Activated T-cell treated with anti-CD3 and anti-CD28 coated beads for 24 hours (primary cell): ENCODE results near the gene JDP2.
"Not testable (repeated sequence)": the region's sequence is repeated elsewhere in the genome, so short reads cannot be mapped to it uniquely, and the experiment has no call there.

Experiments used
- DNase-seq: peaks from one replicate; pipeline ENCODE4 v3.0.0-alpha.2; 2020; ENCODE audit warnings: low read depth

JDP2 gene

DNA sequence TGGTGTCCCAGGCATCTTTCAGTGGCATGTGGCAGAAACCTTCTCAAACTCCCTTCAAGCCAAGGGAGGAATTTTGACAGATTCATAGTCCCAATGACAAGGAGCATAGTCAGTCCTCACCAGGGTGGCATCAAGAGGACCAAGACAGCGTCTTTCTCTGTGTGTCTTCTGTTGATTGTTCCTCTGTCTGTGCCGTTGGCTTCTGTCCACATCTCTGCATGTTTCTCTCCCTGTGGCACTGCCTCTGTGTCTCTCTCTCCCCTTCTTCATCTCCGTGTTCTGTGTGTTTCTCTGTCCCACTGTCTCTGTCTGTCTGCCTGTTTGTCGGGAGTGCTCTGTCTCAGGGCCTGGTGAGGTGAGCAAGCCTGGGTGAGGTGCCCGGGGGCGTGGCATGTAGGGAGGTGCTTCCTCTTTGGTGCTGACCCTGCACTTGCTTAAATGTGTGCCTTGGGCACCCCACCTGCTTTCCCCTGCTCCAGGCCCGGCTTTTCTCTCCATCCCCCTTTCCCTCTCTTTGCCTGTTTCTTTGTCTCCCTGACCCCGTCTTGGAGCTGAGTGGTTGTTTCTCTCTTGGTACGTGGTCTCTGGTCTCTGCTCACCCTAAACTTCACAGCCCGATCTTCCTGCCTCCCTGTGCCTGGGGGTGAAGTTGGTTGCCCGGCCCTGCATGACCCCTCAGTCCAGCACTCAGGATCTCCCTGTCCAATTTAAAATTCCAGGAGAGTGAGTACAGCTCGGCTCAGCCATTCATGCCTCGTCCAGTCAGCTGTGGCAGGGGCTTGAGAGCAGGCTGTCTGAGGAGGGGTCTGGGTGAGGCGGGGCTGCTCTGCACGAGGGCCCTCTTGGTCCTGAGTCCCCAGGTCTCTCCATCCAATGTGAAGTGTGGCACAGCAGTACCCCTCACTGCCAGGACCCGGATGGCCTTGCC is 28.5 kb downstream of the JDP2 start:
- no peak for DNase-seq

DNA sequence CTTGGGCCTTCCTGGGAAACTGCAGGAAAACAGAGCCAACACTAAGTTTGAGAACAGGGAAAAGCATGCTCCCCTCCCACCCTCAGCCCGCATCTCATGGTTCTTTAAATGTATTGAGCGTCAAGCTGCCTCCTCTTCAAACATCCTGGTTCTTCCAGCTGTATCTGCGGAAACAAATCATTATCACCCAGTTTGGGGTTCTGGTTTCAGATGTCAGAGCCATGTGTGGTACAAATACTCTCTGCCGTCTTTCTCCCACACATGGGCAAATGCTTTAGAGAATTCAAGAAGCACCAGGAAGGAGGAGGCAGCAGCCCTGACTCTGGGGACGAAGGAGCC is 29.1 kb downstream of the JDP2 start:
- no peak for DNase-seq

DNA sequence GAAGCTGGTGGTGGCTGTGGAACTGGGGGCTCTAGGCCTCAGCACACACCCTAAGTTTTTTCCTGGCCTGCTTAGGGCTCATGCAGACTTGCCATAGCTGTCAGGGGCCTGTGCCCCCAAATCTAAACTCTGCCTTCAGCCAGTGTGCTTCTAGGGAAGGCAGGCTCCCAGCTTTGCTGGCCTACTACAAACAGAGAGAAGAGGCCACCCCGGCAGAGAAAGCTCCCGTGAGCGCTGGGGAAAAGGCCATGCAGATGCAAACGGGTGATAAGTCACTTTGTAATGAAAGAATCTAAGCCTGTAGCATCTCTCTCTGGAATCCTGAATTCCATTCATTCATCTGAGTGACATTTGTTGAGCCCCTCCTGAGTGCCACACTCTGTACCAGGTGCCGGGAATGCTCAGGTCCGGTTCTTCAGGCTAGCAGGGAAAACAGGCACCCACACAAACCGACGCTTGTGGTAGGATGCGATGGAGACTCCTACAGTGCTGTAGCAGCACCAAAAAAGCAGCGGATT is 29.9 kb downstream of the JDP2 start:
- DNase-seq: no peak

DNA sequence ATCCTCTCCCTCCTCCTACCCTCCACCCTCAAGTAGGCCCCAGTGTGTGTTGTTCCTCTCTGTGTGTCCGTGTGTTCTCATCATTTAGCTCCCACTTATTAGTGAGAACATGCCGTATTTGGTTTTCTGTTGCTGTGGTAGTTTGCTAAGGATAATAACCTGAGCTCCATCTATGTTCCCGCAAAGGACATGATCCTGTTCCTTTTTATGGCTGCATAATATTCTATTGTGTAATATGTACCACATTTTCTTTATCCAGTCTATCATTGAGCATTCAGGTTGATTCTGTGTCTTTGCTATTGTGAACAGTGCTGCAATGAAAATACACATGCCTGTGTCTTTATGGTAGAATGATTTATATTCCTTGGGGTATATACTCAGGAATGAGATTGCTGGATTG is 30.5 kb downstream of the JDP2 start:
- DNase-seq: no peak

DNA sequence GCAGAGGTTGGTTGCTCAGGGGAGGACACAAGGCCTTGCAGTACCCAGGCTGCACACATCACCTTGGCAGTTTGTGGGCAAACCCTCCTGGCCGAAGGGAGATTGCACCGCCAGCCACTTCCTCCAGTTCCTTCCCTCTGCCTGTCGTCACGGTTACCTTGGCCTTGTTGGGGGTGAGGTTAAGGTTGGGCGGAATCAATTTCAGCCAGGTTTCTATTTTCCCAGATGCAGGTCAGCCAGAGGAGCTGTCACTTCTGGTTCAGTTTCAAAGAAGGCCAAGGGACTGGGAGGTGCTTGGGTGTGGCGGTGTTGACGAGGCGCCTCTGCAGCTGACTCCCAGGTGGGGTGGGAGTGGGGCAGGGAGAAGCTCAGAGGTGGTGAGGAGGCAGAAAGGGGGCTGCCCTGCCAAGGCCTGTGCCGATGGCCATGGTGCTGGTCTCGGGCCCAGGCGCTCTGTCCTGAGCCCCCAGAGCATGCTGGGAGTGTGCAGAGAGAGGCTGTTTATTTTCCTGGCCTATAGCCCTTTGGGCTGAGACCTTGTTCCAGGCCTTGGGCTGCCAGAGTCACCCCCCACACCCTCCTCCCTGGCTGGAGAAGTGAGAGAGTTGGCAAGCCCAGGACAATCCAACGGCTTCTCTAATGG is 31.4 kb downstream of the JDP2 start:
- DNase-seq: no peak

DNA sequence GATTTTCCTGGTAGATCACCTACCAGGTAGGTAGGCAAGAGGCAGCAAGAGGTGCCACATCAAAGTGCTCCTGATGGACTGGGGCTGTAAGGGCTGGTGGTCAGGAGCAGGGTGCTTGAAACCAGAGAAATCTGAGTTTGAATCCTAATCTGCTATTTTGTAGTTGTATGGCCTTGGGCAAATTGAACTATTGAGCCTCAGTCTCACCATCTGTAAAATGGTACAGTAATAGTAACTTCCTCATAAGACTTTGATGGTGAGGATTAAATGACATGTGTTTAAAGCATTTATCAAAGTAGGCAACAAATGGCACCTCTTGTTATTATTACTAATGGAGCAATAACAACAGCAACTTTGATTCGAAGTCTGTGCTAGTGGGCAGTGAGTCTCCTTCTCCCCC is 32.0 kb downstream of the JDP2 start:
- no peak for DNase-seq

DNA sequence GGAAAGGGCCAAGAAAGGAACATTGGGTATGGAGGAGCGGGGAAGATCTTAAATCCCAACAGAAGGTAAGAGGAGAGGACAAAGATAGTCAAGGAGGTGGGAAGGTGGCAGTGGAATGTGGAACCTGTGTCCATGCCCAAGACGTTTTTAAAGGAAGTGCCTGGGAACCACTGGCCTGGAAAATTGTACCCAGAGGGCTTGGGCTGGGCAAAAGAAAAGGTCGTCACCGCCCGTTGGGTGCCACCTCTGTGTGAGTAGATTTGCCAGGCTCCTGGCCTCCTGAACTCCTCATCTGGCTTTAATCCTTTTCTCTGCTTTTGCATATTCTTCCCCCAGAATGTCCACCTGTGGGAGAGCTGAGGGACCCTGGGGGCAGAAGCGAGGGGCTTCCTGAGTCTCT is 32.6 kb downstream of the JDP2 start:
- DNase-seq: no peak

DNA sequence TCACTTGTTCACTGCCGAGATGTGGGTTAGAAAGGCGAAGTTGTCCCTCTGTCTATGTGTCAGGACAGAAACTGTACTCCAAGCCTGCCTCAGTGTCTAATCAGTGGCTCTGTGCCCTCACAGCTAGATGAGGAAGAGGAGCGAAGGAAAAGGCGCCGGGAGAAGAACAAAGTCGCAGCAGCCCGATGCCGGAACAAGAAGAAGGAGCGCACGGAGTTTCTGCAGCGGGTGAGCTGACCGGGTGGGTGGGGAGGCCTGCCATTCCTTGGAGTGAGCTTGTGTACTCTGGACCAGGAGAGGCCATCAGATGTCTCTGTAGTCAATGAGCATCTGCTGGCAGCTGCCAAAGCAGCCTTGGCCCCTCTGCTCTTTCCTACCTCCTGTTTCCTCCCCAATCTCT is 33.5 kb downstream of the JDP2 start:
- DNase-seq: no peak

DNA sequence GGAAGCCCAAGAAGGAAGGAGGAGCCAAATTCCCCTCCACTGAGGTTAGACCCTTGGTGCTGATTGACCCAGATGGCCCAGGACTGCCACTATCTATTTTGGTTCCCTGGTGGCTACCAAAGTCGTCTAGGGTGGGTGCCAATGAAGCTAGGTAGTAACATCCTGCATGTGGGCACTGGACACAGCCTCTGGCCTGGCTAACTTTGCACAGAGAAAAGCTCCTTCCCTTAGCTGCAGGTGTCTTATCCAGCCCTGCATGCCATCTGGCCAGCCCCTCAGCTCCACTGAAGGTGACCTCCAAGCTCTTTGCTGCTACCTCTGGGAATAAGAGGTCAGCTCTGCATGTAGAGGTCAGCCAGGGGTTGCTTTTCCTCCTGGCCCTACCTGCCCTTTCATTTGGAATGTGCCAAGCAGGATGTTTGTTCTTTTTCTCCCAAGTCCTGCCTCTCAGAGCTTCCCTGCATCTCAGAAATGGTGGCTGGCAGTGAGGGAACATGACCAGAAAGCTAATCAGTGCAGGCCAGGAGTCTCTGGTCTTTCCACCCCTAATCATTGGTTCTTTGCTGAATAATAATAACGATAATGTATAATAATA is 34.0 kb downstream of the JDP2 start:
- DNase-seq: no peak

DNA sequence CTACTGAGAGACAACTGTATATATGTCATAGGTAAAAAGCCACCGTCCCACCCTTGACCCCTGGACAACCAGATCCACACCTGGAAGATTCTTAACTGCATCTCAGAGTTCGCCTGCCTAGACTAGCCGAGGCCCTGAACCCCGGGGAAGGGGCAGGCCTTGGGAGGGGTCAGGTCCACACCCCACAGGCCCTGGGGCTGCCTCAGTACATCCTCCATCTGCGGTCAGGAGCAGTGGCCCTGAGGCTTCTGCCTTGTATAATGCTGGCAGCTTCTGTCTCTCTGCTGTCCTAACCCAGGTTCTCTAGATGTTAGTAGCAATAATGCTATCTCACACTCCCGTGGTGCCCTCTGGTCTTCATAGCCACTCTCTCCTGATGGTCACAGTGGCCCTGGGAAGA is 36.8 kb downstream of the JDP2 start:
- DNase-seq: no peak

DNA sequence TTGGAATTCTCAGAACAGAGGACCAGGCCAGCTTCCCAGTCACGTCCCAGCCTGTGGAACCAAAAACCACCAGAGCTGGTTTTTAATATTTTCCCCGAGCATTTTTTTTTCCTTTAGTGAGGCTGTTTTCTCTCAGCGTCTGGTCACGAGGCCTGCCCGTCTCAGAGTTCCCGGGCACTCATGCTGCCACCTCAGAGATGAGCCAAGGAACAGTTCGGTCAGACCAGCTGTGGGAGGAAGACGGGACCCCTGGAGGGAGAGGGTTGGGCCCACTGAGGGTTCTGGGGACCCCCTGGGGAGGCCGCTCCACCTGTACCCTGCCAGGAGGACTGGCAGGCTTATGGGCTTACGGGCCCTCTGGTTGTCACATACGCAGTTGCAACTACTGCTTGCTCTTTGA is 39.9 kb downstream of the JDP2 start:
- no peak for DNase-seq

DNA sequence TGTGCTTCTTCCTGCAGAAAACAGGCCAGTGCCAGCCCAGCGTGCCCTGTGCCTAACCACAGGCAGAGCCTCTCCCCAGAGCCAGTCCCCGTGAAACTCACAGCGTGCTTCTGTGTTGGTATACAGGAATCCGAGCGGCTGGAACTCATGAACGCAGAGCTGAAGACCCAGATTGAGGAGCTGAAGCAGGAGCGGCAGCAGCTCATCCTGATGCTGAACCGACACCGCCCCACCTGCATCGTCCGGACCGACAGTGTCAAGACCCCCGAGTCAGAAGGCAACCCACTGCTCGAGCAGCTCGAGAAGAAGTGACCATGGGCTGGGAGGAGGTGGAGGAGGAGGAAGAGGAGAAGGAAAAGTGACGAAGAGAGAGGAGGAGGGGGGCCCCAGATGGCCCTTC is 41.3 kb downstream of the JDP2 start:
- no peak for DNase-seq

DNA sequence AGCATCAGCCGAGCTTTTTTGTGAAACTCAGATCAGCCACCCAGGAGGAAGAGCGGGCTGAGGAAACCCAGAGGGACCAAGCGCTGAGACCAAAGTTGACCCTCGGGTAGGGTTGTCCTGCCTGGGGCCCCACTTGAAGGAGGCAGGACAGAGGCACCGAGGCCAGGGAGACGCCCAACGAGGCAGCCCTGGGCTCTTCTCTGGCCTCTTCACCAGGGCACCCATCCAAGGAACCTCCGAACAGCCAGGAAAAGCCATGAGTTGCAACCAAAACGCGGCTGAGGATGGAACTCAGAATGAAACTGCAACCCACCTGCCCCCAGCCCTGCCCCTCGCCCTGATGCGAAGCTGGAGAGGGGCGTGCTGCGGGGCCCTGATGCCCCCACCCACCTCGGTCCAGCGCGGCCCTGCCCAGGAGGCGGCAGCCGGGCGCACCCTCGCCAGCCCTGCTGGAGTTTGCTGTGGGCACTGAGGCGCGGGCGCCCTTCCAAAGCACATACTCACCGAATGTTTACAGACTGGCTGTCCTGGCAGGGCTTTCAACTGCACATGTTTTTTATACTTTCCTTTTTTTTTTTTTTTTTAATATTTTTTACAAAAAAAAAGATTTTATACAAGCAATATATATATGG is 41.9 kb downstream of the JDP2 start:
- no peak for DNase-seq

DNA sequence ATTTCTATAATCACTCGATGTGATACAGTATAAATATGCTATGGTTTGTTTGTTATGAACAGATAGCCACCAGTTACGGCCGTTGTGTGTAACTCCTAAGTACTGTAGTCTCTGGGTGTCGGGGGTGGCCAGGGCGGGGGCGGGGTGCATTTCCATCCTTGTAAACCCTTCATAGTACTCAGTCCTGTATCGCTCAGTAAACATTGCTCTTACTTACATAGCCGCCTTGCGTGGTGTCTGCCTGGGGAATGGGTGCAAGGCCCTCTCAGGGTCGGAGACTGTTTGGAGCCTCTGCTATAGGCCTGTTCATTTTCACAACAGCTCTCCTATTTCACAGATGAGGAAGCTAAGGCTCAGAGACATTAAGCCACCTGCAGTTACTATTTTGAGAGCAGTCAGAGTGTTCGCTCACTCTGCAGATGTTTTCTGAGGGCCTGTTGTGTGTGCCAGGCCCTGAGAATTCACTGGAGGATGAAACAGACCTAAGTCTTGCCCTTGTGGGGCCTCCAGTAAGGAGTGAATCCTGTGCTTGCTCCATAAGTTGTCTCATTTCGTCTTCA is 42.5 kb downstream of the JDP2 start:
- DNase-seq: no peak

DNA sequence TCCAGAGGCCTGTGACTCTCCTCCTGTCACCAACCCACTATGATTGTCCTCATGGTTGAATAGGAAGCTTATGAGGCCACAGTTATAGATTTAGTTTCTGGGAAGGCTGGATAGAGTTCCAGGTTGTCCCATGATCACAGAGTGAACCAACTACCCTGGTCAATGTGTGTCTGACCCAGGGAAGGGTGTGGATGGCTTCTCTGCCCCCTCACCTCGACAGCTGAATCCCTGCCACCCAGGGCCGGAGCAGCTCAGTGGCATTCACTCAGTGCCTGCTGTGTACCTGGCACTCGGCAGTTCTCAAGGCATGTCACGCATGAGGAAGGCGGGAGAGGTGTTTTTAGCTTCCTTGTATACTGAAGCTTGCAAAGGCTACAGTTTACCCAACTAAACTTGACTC is 43.2 kb downstream of the JDP2 start:
- DNase-seq: no peak

DNA sequence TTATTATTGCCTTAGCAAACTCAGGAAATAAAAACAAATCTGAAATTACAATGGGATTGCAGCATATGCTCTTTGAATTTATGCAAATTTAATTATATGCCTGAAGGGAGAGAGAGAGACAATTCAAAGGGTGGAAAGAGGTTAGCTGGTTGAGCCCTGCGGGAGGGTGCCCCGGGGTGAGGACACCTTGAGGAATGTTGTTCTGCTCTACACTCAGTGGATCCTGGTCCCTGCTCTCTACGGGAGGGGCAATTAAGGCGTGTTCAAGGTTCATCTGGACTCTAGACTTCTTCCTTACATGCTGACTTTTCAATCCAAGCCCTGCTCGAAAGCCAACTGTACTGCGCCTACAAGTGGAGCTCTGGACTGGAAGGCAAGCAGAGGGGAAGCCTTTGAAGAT is 46.3 kb downstream of the JDP2 start:
- DNase-seq: not testable (repeated sequence)

DNA sequence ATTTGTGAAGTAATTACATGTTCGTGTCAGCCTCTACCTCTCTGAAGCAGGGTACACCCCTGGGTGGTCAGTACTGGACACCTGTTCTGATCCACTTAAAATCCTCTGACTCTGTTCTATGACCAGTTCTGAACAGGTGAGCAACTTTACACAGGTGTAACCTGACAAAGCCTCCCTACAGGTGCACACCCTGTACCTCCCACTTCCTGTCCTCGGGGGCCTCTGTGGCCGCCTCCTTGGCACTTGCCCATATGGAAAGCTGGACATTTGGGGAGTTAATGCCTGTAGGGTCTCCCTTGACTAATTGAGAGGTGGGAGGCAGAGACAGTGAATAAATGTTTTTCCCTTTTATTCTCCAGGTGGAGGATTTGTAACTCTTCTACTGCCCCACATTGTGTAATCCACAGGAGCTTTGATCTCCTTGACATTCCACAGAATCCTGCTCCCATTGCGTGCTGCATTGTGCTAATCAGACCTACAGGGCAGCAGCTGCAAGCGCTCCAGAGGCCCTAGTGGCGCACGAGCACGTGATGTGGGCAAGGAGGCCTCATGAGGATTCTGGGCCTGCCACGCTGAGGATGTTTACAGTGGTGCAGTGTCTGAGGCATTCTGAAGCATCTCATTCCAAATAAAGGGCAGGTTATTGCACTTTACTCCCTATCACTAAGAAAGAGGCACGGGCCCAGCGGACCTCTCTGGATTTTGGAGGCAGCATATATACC is 48.6 kb downstream of the JDP2 start:
- no peak for DNase-seq

DNA sequence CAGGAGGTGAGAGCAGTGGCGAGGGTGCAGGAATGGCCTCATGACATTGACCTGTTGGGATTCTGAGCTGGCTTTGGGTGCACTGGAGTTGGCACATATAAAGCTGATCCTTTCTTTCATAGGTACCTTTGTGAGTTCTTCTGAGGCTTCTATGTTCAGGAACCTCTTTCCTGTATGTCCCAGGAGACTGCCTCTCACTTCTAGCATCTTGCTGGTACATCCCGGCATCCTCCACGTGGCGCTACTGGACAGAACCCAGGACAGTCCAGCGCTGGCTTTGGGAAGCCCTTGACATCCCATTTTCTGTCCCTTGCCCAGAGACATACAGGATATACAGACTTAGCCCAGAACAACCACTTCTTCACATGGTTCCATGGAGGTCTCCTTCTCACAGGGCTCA is 50.1 kb downstream of the JDP2 start:
- DNase-seq: no peak

DNA sequence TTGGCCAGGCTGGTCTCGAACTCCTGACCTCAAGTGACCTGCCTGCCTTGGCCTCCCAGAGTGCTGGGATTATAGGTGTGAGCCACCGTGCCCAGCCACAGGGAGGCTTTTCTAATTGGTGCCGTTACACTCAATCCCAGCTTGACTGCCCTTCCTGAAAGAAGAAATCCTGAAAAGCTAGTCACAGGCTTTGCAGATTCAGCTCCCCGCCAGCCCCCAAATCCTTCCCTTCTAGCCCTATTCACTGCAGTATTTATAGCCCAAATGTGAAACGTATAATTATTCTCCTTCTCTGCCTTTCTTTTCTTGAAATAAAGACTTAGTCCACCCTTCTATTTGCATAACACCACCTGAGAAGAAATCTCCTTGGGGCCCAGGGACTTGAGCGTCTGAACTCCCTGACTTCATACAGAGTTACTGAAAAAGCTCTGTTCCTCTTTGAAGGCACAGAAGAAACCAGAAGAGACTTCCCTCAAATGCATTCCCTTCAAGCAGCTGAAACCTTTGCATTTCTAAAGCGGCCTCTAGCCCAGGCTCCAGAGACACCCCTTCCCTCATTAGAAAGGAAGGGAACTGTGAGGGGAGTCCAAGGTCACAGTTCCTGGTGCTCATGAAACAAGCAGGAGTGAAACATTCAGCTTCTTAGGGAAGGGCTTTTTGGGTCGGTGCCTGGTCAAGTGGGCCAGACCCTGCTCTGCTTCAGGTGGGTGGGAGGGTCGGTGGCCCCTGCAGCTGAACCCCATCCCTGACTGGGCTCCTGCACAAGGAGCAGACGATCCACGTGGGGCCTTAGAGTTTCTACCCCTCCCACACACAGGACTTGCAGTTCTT is 52.2 kb downstream of the JDP2 start:
- DNase-seq: no peak

DNA sequence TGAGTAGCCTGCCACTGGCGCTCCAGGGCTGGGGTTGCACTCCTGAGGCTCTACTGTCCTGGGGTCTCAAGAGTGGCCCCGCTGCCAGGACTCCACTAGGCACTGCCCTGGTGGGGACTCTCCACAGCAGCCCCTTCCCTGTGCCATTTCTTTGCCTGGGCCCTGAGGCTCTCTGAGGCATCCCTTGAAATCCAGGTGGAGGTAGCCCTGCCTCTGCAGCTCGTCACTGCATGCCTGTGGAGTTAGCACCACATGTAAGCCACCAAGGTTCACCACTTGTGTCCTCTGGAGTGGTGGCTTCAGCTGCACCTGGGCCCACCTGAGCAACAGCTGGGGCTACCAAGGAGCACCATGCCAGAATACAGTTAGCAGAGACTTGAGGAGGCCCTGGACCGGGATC is 54.5 kb downstream of the JDP2 start:
- no peak for DNase-seq
